ENCODE measurements around the gene SPTB. TPM values are rescaled to one million over a fixed set of nuclear protein-coding genes. Genes with fewer than 3 reads are reported as not detected.

The SPTB gene
- total and polyA plus RNA-seq, 10 of the 15 experiments (the other 5 are each of a cell fraction or from before 2014, with no cell fraction given) = under 0.01 to 0.04 (median 0.02) TPM; not detected in 4

DNA sequence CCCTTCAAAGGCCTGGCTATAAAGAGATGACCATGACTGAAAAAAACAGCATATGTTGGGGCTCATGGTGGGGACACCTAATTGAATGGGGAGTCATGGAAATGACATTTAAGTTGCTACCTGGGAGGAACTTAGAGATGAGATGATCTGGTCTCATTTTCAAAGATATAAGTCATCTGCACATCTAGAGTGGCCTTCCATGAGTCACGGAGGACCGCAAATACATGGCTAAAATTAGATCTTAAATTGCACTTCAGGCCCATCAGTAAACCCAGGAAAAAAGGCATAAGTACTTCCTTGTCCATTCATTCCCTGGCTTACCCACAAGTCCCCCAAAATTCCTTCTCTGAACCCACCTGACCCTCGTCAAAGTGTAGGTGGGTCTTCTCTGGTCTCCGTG is 53.4 kb downstream of the SPTB start:
- ChIA-PET SMC1A (ENCODE audit: uncharacterized antibody, unreplicated experiment) (interaction anchor here (6.0 kb wide), 1 partner anchor 64 kb away, joined by 88 read pairs; no protein-coding TSS in a partner anchor), RAD21 (ENCODE audit: unreplicated experiment) (interaction anchor here (1.0 to 1.8 kb wide), 2 partner anchors 64 to 66 kb away, joined by 3 to 6 read pairs; no protein-coding TSS in a partner anchor), CTCF (interaction anchor here (0.7 to 3.1 kb wide), 3 partner anchors 9 to 65 kb away, joined by 3 to 21 read pairs (median 4); no protein-coding TSS in a partner anchor), POLR2A (interaction anchor here (0.6 kb wide), 1 partner anchor 155 kb away, joined by 4 read pairs; no protein-coding TSS in a partner anchor)
- H3K36me3 ChIP-seq (ENCODE audit: control insufficient read depth in 2 of 2, insufficient read depth in 2 of 2, low read length in 1 of 2) = no peaks in the 10 kb centered on the region
- H3K4me2 ChIP-seq (ENCODE audit: control insufficient read depth, insufficient read depth) = no peak overlapping the region
- H3K79me2 ChIP-seq (ENCODE audit: control insufficient read depth, insufficient read depth, low read length) = no peaks in the 10 kb centered on the region
- BruUV-seq (replicated peaks) = no TSS peak
- H3K4me3 ChIP-seq = no peak overlapping the region
- DNase-seq (ENCODE audit: low read depth, low spot score) = no peak
- peaks cover 0 to 3% of the 10 kb centered on the region in 2 experiments; a peak in 2 of 4 replicates for H3K27me3 ChIP-seq (replicated peaks in 1 of 2; ENCODE audit: control insufficient read depth in 2 of 2, insufficient read depth in 2 of 2, low read length in 1 of 2)
- H3K27ac ChIP-seq (ENCODE audit: control insufficient read depth, insufficient read depth) = no peak overlapping the region
- WGBS (ENCODE audit: insufficient coverage, insufficient replicate concordance, low lambda C conversion rate, missing lambda C conversion rate) = 63% methylated on average over 4 of the region's 4 CpGs
- intact Hi-C loops (cut with micrococcal nuclease; ENCODE audit: unreplicated experiment) (no loop called here), in situ Hi-C loops (cut with MboI) (loop anchor here (5.0 kb wide), 1 partner anchor 156 kb away; no protein-coding TSS in a partner anchor)
- no peaks in the 10 kb centered on the region for H3K9me3 ChIP-seq (replicated peaks; ENCODE audit: control insufficient read depth, insufficient read depth, low read length)
- no peaks in the 10 kb centered on the region for H4K20me1 ChIP-seq (ENCODE audit: control insufficient read depth, insufficient read depth)
- H2AFZ ChIP-seq (ENCODE audit: control insufficient read depth, low read depth, low read length) = no peak overlapping the region
- no peak for FAIRE-seq
- TF ChIP-seq KLF5 (IDR thresholded peaks at IDR 0.05; ENCODE audit: partially characterized antibody) (no peak), ZNF207 (IDR thresholded peaks at IDR 0.05; ENCODE audit: borderline replicate concordance) (no peak), NBN (IDR thresholded peaks at IDR 0.05) (no peak), SPI1 (IDR thresholded peaks at IDR 0.05; ENCODE audit: borderline replicate concordance, insufficient read depth, low read depth, low read length) (no peak), FOXK2 (IDR thresholded peaks at IDR 0.05) (no peak)
- TF ChIP-seq, protein P1, sequence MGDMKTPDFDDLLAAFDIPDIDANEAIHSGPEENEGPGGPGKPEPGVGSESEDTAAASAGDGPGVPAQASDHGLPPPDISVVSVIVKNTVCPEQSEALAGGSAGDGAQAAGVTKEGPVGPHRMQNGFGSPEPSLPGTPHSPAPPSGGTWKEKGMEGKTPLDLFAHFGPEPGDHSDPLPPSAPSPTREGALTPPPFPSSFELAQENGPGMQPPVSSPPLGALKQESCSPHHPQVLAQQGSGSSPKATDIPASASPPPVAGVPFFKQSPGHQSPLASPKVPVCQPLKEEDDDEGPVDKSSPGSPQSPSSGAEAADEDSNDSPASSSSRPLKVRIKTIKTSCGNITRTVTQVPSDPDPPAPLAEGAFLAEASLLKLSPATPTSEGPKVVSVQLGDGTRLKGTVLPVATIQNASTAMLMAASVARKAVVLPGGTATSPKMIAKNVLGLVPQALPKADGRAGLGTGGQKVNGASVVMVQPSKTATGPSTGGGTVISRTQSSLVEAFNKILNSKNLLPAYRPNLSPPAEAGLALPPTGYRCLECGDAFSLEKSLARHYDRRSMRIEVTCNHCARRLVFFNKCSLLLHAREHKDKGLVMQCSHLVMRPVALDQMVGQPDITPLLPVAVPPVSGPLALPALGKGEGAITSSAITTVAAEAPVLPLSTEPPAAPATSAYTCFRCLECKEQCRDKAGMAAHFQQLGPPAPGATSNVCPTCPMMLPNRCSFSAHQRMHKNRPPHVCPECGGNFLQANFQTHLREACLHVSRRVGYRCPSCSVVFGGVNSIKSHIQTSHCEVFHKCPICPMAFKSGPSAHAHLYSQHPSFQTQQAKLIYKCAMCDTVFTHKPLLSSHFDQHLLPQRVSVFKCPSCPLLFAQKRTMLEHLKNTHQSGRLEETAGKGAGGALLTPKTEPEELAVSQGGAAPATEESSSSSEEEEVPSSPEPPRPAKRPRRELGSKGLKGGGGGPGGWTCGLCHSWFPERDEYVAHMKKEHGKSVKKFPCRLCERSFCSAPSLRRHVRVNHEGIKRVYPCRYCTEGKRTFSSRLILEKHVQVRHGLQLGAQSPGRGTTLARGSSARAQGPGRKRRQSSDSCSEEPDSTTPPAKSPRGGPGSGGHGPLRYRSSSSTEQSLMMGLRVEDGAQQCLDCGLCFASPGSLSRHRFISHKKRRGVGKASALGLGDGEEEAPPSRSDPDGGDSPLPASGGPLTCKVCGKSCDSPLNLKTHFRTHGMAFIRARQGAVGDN (IDR thresholded peaks at IDR 0.05) = no peak
- H3K4me1 ChIP-seq (ENCODE audit: control insufficient read depth, insufficient read depth, low read length) = no peaks in the 10 kb centered on the region
- no peak overlapping the region for H3K9ac ChIP-seq (ENCODE audit: control insufficient read depth, insufficient read depth, low read length)
- ATAC-seq = no peak
